ENCODE results near the gene BTBD16. TPM values are rescaled to one million over a fixed set of nuclear protein-coding genes. Genes with fewer than 3 reads are reported as not detected.

Gene BTBD16
- total and polyA plus RNA-seq, 2 donors (not counting 3 experiments of a cell fraction or from before 2014, with no cell fraction given), result 0.04 TPM; not detected in 1

DNA sequence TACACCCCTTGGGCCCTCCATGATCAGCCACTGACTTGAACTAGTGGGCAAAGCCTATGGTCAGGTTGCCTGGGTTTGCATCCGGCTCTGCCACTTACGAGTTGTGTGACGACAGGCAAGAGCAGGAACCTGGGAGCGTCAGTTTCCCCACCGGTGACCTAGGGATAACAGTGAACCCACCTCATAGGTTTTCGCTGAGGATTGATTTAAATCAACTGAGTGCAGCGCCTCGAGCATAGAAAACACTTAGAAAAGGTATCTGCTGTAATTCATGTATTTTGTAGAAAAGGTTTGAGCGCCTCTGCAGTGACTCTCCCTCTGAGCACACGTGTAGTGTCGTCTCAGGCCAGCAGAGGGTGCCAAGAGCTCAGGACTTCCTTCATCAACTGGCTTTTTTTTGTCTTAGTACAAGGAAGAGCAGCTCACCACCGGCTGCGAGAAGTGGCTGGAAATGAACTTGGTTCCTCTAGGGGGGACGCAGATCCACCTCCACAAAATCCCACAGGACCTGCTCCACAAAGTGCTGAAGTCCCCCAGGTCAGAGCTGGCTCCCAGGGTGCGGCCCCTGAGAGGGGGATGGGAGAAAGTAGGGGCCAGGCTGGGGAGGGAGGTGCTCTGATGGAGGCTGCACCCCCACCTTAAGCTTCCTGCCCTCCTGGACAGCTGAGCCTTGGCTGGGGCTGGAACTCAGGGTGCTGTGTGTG is 27.7 kb downstream of the BTBD16 start:
- DNase-seq (ENCODE audit: low read depth, low spot score), result peak; percentile 85

More for the DNA sequence above, 27.7 kb downstream of the BTBD16 start:
- no peaks in the 10 kb centered on the region for H3K4me1 ChIP-seq (ENCODE audit: control insufficient read depth, extremely low read depth, insufficient read depth, low read length)
- H3K27me3 ChIP-seq (ENCODE audit: control insufficient read depth in 2 of 2, insufficient read depth in 2 of 2, low read length in 2 of 2), result no peaks in the 10 kb centered on the region
- H2AFZ ChIP-seq (ENCODE audit: low read depth, low read length), result peak overlapping the region; percentile 95
- dilution Hi-C loops (cut with MboI; ENCODE audit: extremely low pct_ligation_motif_present, low sequenced_read_pairs), result loop anchor here (25.0 kb wide), 1 partner anchor 139 kb away; no protein-coding TSS in a partner anchor
- H3K4me2 ChIP-seq (ENCODE audit: insufficient read depth, low read length), result peak overlapping the region; percentile 19
- peak; percentile 97 for FAIRE-seq
- H3K4me3 ChIP-seq (replicated peaks in 1 of 3; ENCODE audit: insufficient read depth in 1 of 3, low read depth in 1 of 3, low read length in 3 of 3), result no peak overlapping the region
- ChIA-PET CTCF (interaction anchor here (0.6 to 4.1 kb wide), 83 partner anchors 8 to 834 kb away, joined by 3 to 191 read pairs (median 4); partner anchors contain the start of gene PLEKHA1), POLR2A (interaction anchor here (1.8 kb wide), 1 partner anchor 12 kb away, joined by 5 read pairs; no protein-coding TSS in a partner anchor)
- no peaks in the 10 kb centered on the region for H3K36me3 ChIP-seq (ENCODE audit: control insufficient read depth in 2 of 2, extremely low read depth in 1 of 2, insufficient read depth in 2 of 2, low read length in 2 of 2)
- BruUV-seq (replicated peaks), result no TSS peak
- H3K9ac ChIP-seq (replicated peaks; ENCODE audit: extremely low read depth, insufficient read depth, low read length), result peak overlapping the region; percentile 42
- H3K9me3 ChIP-seq (replicated peaks; ENCODE audit: control insufficient read depth, insufficient read depth, low read length), result no peaks in the 10 kb centered on the region
- no peaks in the 10 kb centered on the region for H3K9me1 ChIP-seq (replicated peaks; ENCODE audit: control insufficient read depth, extremely low read depth, insufficient read depth, low read length)
- H3K27ac ChIP-seq (ENCODE audit: insufficient read depth, low read depth, low read length), result no peak overlapping the region
- intact Hi-C loops (cut with micrococcal nuclease), result loop anchor here (1.0 to 2.0 kb wide), 7 partner anchors 44 to 405 kb away; partner anchors contain the start of gene PLEKHA1
- TF ChIP-seq POLR2AphosphoS5 (IDR thresholded peaks at IDR 0.05; ENCODE audit: insufficient read depth, low read depth, low read length), result no peak
- peak; percentile 71 for TF ChIP-seq MAX (IDR thresholded peaks at IDR 0.05; ENCODE audit: insufficient read depth, insufficient read length)
- TF ChIP-seq JUN (IDR thresholded peaks at IDR 0.05; ENCODE audit: borderline replicate concordance, insufficient read depth, insufficient read length, low read depth), result no peak
- TF ChIP-seq MYC (IDR thresholded peaks at IDR 0.05; ENCODE audit: low read depth, low read length), result no peak
- TF ChIP-seq, protein P1, sequence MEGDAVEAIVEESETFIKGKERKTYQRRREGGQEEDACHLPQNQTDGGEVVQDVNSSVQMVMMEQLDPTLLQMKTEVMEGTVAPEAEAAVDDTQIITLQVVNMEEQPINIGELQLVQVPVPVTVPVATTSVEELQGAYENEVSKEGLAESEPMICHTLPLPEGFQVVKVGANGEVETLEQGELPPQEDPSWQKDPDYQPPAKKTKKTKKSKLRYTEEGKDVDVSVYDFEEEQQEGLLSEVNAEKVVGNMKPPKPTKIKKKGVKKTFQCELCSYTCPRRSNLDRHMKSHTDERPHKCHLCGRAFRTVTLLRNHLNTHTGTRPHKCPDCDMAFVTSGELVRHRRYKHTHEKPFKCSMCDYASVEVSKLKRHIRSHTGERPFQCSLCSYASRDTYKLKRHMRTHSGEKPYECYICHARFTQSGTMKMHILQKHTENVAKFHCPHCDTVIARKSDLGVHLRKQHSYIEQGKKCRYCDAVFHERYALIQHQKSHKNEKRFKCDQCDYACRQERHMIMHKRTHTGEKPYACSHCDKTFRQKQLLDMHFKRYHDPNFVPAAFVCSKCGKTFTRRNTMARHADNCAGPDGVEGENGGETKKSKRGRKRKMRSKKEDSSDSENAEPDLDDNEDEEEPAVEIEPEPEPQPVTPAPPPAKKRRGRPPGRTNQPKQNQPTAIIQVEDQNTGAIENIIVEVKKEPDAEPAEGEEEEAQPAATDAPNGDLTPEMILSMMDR (IDR thresholded peaks at IDR 0.05; ENCODE audit: extremely low read depth in 1 of 2, insufficient read depth in 1 of 2, low read depth in 1 of 2, low read length in 2 of 2), result peak; percentile 81 to 96
- no peak for TF ChIP-seq FOS (IDR thresholded peaks at IDR 0.05; ENCODE audit: borderline replicate concordance, insufficient read depth, low read length)
- TF ChIP-seq POLR2A (IDR thresholded peaks at IDR 0.05; ENCODE audit: low read depth, low read length), result no peak
- no peak for TF ChIP-seq GATA2 (IDR thresholded peaks at IDR 0.05; ENCODE audit: insufficient read depth, insufficient read length, low read depth, low read length)
- no peak for TF ChIP-seq EZH2 (IDR thresholded peaks at IDR 0.05; ENCODE audit: borderline replicate concordance, low read depth, low read length, severe bottlenecking)
- H4K20me1 ChIP-seq (replicated peaks; ENCODE audit: control insufficient read depth, extremely low read depth, insufficient read depth, low read length), result no peaks in the 10 kb centered on the region
- no peaks in the 10 kb centered on the region for H3K79me2 ChIP-seq (ENCODE audit: control insufficient read depth, insufficient read depth, low read length)
